Islet of Langerhans (tissue), 1 donor: ENCODE data around the gene TUBG2.
"Not testable (repeated sequence)": the region's sequence is repeated elsewhere in the genome, so short reads cannot be mapped to it uniquely, and the experiment has no call there.

Experiments
- FAIRE-seq: peaks from one replicate; lab custom pipeline; 2011; peaks lifted over from hg19 to GRCh38; lab: Jason Lieb, UNC

TUBG2 gene

GRCh38 chr17:42659079-42659931 lies at the start of gene TUBG2:
Gene TUBG2 (plus strand): TSS chr17:42659284. CDS start chr17:42659504, 220 bp downstream.
- FAIRE-seq = no peak

GRCh38 chr17:42609814-42610801 lies 49.0 kb upstream of the TUBG2 start:
- FAIRE-seq = not testable (repeated sequence)

- FAIRE-seq = no peak
Measured at GRCh38 chr17:42612013-42612412, 47.1 kb upstream of the TUBG2 start.

- FAIRE-seq = no peak
Measured at GRCh38 chr17:42613699-42614295, 45.3 kb upstream of the TUBG2 start.

- FAIRE-seq = no peak
Measured at GRCh38 chr17:42617956-42618431, 41.1 kb upstream of the TUBG2 start.

GRCh38 chr17:42618442-42619150 lies 40.5 kb upstream of the TUBG2 start:
- no peak for FAIRE-seq

- not testable (repeated sequence) for FAIRE-seq
Measured at GRCh38 chr17:42621987-42622386, 37.1 kb upstream of the TUBG2 start.

- FAIRE-seq = no peak
Measured at GRCh38 chr17:42623271-42623670, 35.8 kb upstream of the TUBG2 start.

GRCh38 chr17:42623732-42624596 lies 35.1 kb upstream of the TUBG2 start:
- peak; percentile 99 for FAIRE-seq

- not testable (repeated sequence) for FAIRE-seq
Measured at GRCh38 chr17:42627032-42627764, 31.9 kb upstream of the TUBG2 start.

- no peak for FAIRE-seq
Measured at GRCh38 chr17:42629411-42630009, 29.6 kb upstream of the TUBG2 start.

- FAIRE-seq = no peak
Measured at GRCh38 chr17:42632949-42633444, 26.1 kb upstream of the TUBG2 start.

GRCh38 chr17:42639525-42640113 lies 19.5 kb upstream of the TUBG2 start:
- no peak for FAIRE-seq

- FAIRE-seq = no peak
Measured at GRCh38 chr17:42640121-42640520, 19.0 kb upstream of the TUBG2 start.

GRCh38 chr17:42642336-42642735 lies 16.7 kb upstream of the TUBG2 start:
- no peak for FAIRE-seq

- no peak for FAIRE-seq
Measured at GRCh38 chr17:42647778-42648177, 11.3 kb upstream of the TUBG2 start.

GRCh38 chr17:42651392-42651791 lies 7.7 kb upstream of the TUBG2 start:
- FAIRE-seq = no peak

- no peak for FAIRE-seq
Measured at GRCh38 chr17:42653179-42654124, 5.6 kb upstream of the TUBG2 start.
